ENCODE data around the gene NCKAP1.

Gene NCKAP1

DNA sequence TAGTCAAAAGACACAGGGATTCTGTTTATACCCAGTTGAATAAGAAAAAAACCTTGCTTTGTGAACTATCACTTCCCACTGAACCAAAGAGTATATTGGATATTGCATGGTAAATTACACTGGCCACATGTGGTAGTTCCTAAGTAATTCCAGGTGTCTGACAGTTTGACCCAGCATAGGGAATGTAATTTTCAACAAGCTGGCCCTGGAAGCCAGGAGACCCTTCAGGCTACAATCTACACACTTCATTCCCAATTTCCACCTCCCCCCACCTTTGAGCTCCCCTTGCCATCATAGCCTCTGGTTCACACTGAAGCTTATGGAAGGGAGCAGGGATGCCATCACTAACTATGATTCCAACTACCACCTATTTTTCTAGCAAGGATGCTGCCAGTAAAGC, 174.6 kb downstream of the NCKAP1 start:
- TF ChIP-seq, protein P1, sequence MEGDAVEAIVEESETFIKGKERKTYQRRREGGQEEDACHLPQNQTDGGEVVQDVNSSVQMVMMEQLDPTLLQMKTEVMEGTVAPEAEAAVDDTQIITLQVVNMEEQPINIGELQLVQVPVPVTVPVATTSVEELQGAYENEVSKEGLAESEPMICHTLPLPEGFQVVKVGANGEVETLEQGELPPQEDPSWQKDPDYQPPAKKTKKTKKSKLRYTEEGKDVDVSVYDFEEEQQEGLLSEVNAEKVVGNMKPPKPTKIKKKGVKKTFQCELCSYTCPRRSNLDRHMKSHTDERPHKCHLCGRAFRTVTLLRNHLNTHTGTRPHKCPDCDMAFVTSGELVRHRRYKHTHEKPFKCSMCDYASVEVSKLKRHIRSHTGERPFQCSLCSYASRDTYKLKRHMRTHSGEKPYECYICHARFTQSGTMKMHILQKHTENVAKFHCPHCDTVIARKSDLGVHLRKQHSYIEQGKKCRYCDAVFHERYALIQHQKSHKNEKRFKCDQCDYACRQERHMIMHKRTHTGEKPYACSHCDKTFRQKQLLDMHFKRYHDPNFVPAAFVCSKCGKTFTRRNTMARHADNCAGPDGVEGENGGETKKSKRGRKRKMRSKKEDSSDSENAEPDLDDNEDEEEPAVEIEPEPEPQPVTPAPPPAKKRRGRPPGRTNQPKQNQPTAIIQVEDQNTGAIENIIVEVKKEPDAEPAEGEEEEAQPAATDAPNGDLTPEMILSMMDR (conservative IDR thresholded peaks at IDR 0.05; ENCODE audit: low read depth, low read length), result no peak
- DNase-seq (ENCODE audit: low read depth), result no peak
- H3K4me3 ChIP-seq (ENCODE audit: low read length), result no peak overlapping the region

DNA sequence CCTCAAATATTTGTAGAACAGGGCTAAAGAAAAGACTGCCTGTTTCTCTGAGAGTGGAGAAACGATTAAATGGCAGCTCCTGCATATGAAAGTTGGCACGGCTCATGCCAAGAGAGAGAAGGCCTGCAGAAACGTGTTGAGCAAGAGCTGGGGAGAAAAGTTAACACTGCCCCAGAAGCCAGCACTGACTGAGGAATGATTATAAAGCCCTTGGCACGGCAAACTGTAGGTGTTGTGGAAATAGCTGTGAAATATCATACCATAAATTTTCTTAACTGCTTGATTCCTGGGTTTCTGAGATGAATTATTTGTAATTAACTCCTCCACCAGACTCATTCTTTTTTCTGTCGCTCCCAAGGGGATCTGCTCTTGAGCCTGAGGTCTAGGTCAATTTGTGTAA, 176.2 kb downstream of the NCKAP1 start:
- H3K4me3 ChIP-seq (ENCODE audit: low read length), result no peak overlapping the region
- no peak for DNase-seq (ENCODE audit: low read depth)
- TF ChIP-seq, protein P1 (conservative IDR thresholded peaks at IDR 0.05; ENCODE audit: low read depth, low read length), result no peak

DNA sequence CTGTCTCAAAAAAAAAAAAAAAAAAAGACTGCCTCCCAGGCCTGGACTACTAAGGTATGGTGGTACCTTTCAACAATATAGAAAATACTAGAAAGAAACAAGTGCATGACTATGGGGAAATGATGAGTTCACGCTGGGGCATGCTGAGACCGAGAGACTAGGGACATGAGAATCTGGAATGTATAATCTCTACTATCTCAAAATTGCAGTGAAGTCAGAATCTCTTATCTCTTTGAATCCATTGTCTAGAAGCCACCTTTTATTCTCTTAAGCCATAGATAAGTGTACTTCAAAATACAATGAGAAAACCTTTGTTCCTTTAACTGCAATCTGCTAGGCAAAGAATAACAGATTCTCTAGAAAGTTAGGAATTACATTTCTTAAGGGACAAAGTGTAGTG, 177.4 kb downstream of the NCKAP1 start:
- TF ChIP-seq, protein P1 (conservative IDR thresholded peaks at IDR 0.05; ENCODE audit: low read depth, low read length), result no peak

More for the DNA sequence above, 177.4 kb downstream of the NCKAP1 start:
- no peak for DNase-seq (ENCODE audit: low read depth)
- no peak overlapping the region for H3K4me3 ChIP-seq (ENCODE audit: low read length)

Data from retinal pigment epithelial cell (primary cell).